IPS-18a (cell line): ENCODE results near the gene CTBP2.

Experiments
- H3K27ac ChIP-seq: one replicate; pipeline ENCODE4 v1.5.1; 2013; ENCODE audit warnings: low read length
- H3K27me3 ChIP-seq: one replicate; pipeline ENCODE4 v1.6.1; 2013; ENCODE audit warnings: mild to moderate bottlenecking, low read length; ENCODE audit not compliant: control insufficient read depth, insufficient read depth
- H3K36me3 ChIP-seq: one replicate; pipeline ENCODE4 v1.6.1; 2013; ENCODE audit warnings: low read depth, low read length; ENCODE audit not compliant: control insufficient read depth
- H3K4me1 ChIP-seq: one replicate; pipeline ENCODE4 v1.6.1; 2013; ENCODE audit warnings: low read depth, low read length; ENCODE audit not compliant: control insufficient read depth
- H3K4me3 ChIP-seq: one replicate; pipeline ENCODE4 v1.5.1; 2013; ENCODE audit warnings: low read length
- H3K9ac ChIP-seq: one replicate; pipeline ENCODE4 v1.6.1; 2013; ENCODE audit warnings: mild to moderate bottlenecking, low read length, moderate library complexity
- H3K9me3 ChIP-seq: one replicate; pipeline ENCODE4 v1.6.1; 2013; ENCODE audit warnings: low read depth, low read length; ENCODE audit not compliant: control insufficient read depth

Gene CTBP2

GRCh38 chr10:124942317-124943169, 217.8 kb downstream of the CTBP2 start:
- Histone ChIP-seq H3K27ac (no peak overlapping the region), H3K27me3 (no peaks in the 10 kb centered on the region), H3K9ac (no peak overlapping the region), H3K36me3 (peaks cover 3% of the 10 kb centered on the region), H3K9me3 (no peaks in the 10 kb centered on the region), H3K4me1 (peaks cover 16% of the 10 kb centered on the region), H3K4me3 (no peak overlapping the region)

GRCh38 chr10:124941823-124942222, 218.5 kb downstream of the CTBP2 start, which contains the start of gene ZRANB1:
ZRANB1 (plus strand) TSS chr10:124942123; CDS start chr10:124942494, 371 bp downstream.
- Histone ChIP-seq H3K9ac (no peak within 1 kb of the TSS), H3K27ac (no peak within 1 kb of the TSS), H3K9me3 (no peaks in the 10 kb centered on the region), H3K27me3 (no peaks in the 10 kb centered on the region), H3K4me3 (no peak within 1 kb of the TSS), H3K36me3 (peaks cover 3% of the 10 kb centered on the region), H3K4me1 (peaks cover 16% of the 10 kb centered on the region)

- H3K27ac ChIP-seq, result no peak overlapping the region
- no peak overlapping the region for H3K9ac ChIP-seq
- H3K36me3 ChIP-seq, result peaks cover 3% of the 10 kb centered on the region
Measured at GRCh38 chr10:124939290-124939689, 221.1 kb downstream of the CTBP2 start.

GRCh38 chr10:124936813-124937212, 223.6 kb downstream of the CTBP2 start:
- H3K9me3 ChIP-seq, result no peaks in the 10 kb centered on the region
- H3K4me3 ChIP-seq, result no peak overlapping the region
- no peaks in the 10 kb centered on the region for H3K4me1 ChIP-seq
- H3K9ac ChIP-seq, result no peak overlapping the region
- no peaks in the 10 kb centered on the region for H3K27me3 ChIP-seq
- H3K36me3 ChIP-seq, result no peaks in the 10 kb centered on the region
- no peak overlapping the region for H3K27ac ChIP-seq

More at GRCh38 chr10:124939290-124939689, 221.1 kb downstream of the CTBP2 start:
- no peak overlapping the region for H3K4me3 ChIP-seq
- H3K9me3 ChIP-seq, result no peaks in the 10 kb centered on the region
- H3K27me3 ChIP-seq, result no peaks in the 10 kb centered on the region
- H3K4me1 ChIP-seq, result peaks cover 4% of the 10 kb centered on the region

GRCh38 chr10:124935946-124936345, 224.4 kb downstream of the CTBP2 start:
- Histone ChIP-seq H3K27me3 (no peaks in the 10 kb centered on the region), H3K4me3 (no peak overlapping the region), H3K27ac (no peak overlapping the region), H3K9me3 (no peaks in the 10 kb centered on the region), H3K4me1 (no peaks in the 10 kb centered on the region), H3K36me3 (no peaks in the 10 kb centered on the region), H3K9ac (no peak overlapping the region)
